Motor neuron (in vitro differentiated cells): ENCODE data around the gene ARIH2. TPM values are rescaled to one million over a fixed set of nuclear protein-coding genes. Genes with fewer than 3 reads are reported as not detected.

Source experiments
- ATAC-seq, 8 experiments: fragments of 200-7000 bp; cut with Tn5 transposase; replicated peaks in 6 of 8; 2 replicates each; pipeline ENCODE4 v1.8.0; 2021; ENCODE audit warnings: mild to moderate bottlenecking in 8 of 8, moderate library complexity in 8 of 8
- H3K27ac ChIP-seq, 2 donors: fragments of 250-450 bp; sonication (Bioruptor Pico); 2 replicates each; pipeline ENCODE4 v1.9.0; 2021; ENCODE audit warnings: antibody characterized with exemption in 2 of 2, mild to moderate bottlenecking in 2 of 2, moderate library complexity in 1 of 2
- H3K4me1 ChIP-seq, 2 donors: fragments of 250-450 bp; sonication (Bioruptor Pico); replicated peaks in 1 of 2; 2 replicates each; pipeline ENCODE4 v1.6.1; 2021; ENCODE audit warnings: antibody characterized with exemption in 2 of 2, mild to moderate bottlenecking in 2 of 2, moderate library complexity in 1 of 2
- H3K4me3 ChIP-seq, 5 donors: fragments of 250-450 bp; sonication (Bioruptor Pico); 2 replicates each; pipeline ENCODE4 v1.9.0; 2021; ENCODE audit warnings: antibody characterized with exemption in 5 of 5, mild to moderate bottlenecking in 5 of 5, moderate library complexity in 4 of 5
- WGBS, 10 experiments: fragments of 450-650 bp; shearing (Covaris generic); methylation state at CpG; one replicate each; pipeline ENCODE4 v1.0.0; 2022; 5-methylcytosine and 5-hydroxymethylcytosine counted together
- in situ Hi-C, 9 experiments: fragments of 400-800 bp; cut with MboI; loops; one replicate each; pipeline ENCODE4 v1.15.0; 2021; ENCODE audit warnings: low sequenced_read_pairs in 9 of 9, low pct_unique_long_range_greater_than_20kb in 2 of 9; ENCODE audit not compliant: unreplicated experiment in 9 of 9
- total RNA-seq, 8 experiments: library from RNA; unstranded; fragments of 300-600 nt; gene quantifications; 2 replicates each; pipeline versions ENCODE4 v1.2.3 to v1.2.4, GENCODE V29; 2022

The ARIH2 gene
- total RNA-seq, 8 experiments from 2014 or later = 42.4 to 111 (median 68.1) TPM

DNA sequence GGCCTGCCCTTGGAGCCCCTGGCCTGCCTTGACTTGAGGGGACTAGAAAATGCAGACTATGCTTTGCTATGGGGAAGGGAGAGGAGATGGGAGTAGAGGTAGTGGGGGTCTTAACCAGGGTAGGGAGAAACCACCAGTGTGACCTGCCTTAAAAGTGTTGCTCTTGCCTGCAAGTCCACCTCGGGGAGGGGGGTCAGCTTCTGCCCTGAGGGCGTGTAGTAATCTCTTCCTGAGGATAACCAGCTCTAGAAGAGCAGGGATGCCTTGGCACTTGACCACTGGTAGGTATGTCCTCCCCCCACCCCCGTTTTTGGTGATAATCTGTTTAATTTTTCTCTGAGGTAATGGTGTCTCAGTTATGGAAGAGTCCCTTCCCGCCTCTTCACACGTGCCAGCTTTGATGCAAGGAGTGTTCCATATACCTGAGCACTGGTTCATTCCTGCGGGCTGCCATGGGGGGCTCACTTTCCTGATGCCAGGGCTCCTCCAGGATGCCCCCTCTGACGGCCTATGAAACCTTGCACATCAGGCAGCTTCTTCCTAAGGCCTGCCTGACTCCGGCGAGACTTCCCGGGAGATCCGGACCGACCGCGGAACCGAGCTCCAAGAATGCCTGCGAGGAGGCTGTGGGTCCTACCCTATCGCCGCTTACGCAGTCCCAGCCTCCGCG is 70.6 kb downstream of the ARIH2 start:
- peak overlapping the region; percentile 83 to 87 for H3K27ac ChIP-seq
- ATAC-seq = peak in 3 of 8 experiments; percentile 18 to 26 (median 24)
- H3K4me1 ChIP-seq = peaks cover 17 to 22% of the 10 kb centered on the region in 2 donors
- H3K4me3 ChIP-seq = peak overlapping the region; percentile 50 to 90 (median 57)
- 0 to 4% (median 0%) methylated on average over 1 to 7 of the region's 21 CpGs; no CpG with 5 or more reads in 7 of the 10 experiments for WGBS, 10 experiments
- in situ Hi-C loops = loop anchor here in 2 of 9 experiments (10.0 to 25.0 kb wide), 2 partner anchors 448 to 456 kb away; partner anchors contain the start of gene NICN1 (in 1 of the 2)

DNA sequence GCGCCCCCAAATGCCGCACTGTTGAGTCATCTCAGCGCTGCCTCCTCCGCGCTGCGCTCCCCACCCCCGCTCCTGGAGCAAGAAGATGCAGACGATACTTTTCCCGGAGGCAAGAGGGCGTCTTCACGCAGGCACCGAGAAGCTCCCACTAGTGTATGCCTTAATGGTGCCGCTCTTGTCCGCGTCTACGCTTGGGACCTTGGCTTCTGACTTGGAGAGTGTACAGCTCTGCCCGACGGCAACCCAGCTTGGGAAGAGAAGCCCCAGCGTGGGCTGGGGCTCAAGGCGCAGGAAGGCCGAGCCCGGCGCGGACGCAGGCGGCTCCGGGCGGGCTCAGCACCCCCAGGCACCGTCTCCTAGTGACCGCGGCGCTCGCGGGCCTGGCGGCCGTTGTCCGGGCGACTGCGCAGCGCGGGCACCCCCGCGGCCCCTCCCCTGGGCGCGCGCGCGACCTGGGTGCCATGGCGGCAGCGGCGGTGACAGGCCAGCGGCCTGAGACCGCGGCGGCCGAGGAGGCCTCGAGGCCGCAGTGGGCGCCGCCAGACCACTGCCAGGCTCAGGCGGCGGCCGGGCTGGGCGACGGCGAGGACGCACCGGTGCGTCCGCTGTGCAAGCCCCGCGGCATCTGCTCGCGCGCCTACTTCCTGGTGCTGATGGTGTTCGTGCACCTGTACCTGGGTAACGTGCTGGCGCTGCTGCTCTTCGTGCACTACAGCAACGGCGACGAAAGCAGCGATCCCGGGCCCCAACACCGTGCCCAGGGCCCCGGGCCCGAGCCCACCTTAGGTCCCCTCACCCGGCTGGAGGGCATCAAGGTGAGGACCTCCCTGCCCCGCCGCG is 71.4 kb downstream of the ARIH2 start, which contains the start of gene P4HTM:
P4HTM (plus strand) TSS at position 446 of the 840 bp plus-strand sequence; CDS start at position 462, 16 bp downstream.
- in situ Hi-C loops = loop anchor here in 2 of 9 experiments (10.0 to 25.0 kb wide), 2 partner anchors 447 to 455 kb away; partner anchors contain the start of gene NICN1 (in 1 of the 2)
- peak within 1 kb of the TSS; percentile 83 to 87 for H3K27ac ChIP-seq
- WGBS, 10 experiments = 0 to 3% (median 0%) methylated on average over 3 to 13 of the region's 91 CpGs; no CpG with 5 or more reads in 4 of the 10 experiments
- H3K4me1 ChIP-seq = peaks cover 17 to 22% of the 10 kb centered on the region in 2 donors
- peak within 1 kb of the TSS; percentile 50 to 90 (median 57) for H3K4me3 ChIP-seq
- peak; percentile 75 to 88 (median 86) for ATAC-seq

DNA sequence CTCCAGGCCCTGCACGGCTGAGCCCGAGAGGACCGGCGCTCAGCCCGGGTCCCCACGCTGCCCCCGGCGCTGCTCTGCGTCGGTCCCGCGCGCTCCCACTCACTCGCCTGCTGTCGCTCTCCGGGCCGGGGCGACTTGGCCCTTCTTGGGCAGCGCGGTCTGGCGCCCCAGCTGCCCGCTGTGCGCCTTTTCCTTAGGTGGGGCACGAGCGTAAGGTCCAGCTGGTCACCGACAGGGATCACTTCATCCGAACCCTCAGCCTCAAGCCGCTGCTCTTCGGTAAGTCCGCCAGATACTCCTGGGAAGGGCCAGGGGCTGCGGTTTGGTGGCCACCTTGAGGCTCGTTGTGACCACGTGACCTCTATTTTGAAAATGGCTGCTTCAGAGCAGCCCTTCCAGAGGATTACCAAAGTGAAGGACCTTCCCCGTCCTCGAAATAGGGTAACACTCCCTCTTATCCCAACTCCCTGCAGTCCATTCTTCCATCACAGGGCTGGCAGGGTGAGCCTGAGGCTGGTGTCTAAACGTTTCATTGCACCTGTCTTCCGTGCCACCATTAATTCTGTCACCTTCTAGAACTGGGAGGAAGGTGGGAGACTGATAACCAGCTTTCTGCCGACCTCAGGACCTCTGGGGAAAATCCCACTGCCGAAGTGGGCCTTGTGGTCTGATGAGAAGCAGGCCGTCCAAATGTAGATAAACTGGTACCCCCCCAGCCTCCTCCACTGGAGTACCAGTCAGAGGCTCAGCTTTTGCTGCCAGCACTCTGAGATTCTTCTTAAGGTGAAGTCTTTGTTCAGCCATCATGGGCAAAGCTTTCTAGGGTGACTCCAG is 72.2 kb downstream of the ARIH2 start:
- peak overlapping the region; percentile 83 to 87 for H3K27ac ChIP-seq
- peak; percentile 2 to 20 (median 10) for ATAC-seq
- in situ Hi-C loops = loop anchor here in 1 of 9 experiments (25.0 kb wide), 1 partner anchor 446 kb away; the partner anchor contains the start of gene NICN1

DNA sequence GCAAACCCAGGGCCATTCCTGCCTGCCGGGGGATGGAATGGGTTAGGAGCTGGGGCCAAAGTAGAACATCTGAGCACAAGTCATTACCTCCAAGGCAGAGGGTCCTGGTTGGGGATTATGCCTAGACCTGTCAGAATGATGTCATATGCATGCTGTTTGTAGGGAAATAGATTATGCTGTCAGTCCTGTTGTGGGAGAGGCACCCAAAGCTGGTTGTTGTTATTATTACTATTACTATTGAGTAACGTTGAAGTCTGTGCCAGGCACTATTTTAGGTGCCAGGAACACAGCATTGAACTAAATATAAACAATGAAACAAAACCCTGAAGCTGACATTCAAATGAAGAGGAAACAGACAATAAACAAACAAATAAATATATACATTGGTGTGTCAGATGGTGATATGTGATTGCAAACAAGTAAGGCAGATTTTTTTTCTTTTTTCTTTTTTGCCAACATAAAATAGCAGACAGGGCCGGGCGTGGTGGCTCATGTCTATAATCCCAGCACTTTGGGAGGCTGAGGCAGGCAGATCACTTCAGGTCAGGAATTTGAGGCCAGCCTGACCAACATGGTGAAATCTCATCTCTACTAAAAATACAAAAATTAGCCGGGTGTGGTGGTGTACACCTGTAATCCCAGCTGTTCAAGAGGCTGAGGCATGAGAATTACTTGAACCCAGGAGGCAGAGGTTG is 73.4 kb downstream of the ARIH2 start:
- WGBS, 10 experiments = 55 to 100% (median 84%) methylated on average over 1 to 4 of the region's 5 CpGs; no CpG with 5 or more reads in 2 of the 10 experiments
- Histone ChIP-seq H3K4me3 (peak overlapping the region in 4 of 5 donors; percentile 50 to 90 (median 62)), H3K4me1 (peaks cover 22 to 25% of the 10 kb centered on the region in 2 donors), H3K27ac (no peak overlapping the region)
- in situ Hi-C loops = loop anchor here in 1 of 9 experiments (25.0 kb wide), 1 partner anchor 445 kb away; the partner anchor contains the start of gene NICN1
- ATAC-seq = no peak

More for the DNA sequence above, 72.2 kb downstream of the ARIH2 start:
- 8 to 45% (median 24%) methylated on average over 1 to 14 of the region's 40 CpGs; no CpG with 5 or more reads in 3 of the 10 experiments for WGBS, 10 experiments
- Histone ChIP-seq H3K4me3 (peak overlapping the region; percentile 50 to 90 (median 57)), H3K4me1 (peaks cover 17 to 22% of the 10 kb centered on the region in 2 donors)

DNA sequence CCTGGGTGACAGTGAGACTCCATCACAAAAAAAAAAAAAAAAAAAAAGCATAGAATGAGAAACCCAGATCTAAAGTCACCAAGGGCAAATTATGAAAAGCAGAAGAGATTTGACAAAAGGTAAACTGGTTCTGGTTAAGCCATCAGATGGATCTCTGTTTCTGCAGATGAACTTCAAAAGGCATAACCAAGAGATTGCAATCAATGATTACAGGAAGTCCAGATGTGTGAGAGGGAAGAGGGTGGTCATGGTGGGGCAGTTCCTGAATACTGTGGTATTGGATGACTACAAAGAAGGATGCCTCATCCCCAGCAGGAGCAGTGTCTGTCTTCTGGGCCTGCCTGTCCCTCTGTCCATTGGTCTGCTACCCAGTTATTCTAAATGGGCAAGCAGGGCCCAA is 75.2 kb downstream of the ARIH2 start:
- no peak for ATAC-seq
- Histone ChIP-seq H3K4me3 (no peak overlapping the region), H3K4me1 (peaks cover 37% of the 10 kb centered on the region in 2 donors), H3K27ac (no peak overlapping the region)
- in situ Hi-C loops = loop anchor here in 1 of 9 experiments (25.0 kb wide), 1 partner anchor 443 kb away; the partner anchor contains the start of gene NICN1

DNA sequence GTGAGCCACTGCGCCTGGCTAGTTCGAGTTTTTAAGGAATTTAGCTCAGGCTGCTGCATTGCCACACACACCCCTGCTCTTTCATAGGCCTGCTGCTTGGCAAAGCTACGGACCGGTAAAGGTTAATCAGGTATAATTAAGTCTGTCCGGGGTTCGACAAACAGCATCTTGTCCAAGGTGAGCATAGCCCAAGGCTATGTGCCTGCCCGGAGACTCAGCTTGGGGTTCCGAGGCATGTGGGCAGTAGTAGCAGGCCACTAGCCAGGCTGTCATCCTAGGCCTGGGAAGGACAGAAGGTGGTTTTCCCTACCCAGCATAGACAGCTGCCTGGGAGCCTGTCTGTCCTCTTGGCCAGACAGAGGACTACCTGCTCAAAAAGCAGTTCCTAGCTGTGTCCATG is 78.0 kb downstream of the ARIH2 start:
- H3K4me1 ChIP-seq = peaks cover 38% of the 10 kb centered on the region in 2 donors
- WGBS, 10 experiments = 80 to 100% (median 93%) methylated on average over 1 to 5 of the region's 8 CpGs; no CpG with 5 or more reads in 4 of the 10 experiments
- H3K27ac ChIP-seq = peak overlapping the region in 1 of 2 donors; percentile 45
- no peak for ATAC-seq
- in situ Hi-C loops = loop anchor here in 1 of 9 experiments (25.0 kb wide), 1 partner anchor 441 kb away; the partner anchor contains the start of gene NICN1
- H3K4me3 ChIP-seq = no peak overlapping the region

DNA sequence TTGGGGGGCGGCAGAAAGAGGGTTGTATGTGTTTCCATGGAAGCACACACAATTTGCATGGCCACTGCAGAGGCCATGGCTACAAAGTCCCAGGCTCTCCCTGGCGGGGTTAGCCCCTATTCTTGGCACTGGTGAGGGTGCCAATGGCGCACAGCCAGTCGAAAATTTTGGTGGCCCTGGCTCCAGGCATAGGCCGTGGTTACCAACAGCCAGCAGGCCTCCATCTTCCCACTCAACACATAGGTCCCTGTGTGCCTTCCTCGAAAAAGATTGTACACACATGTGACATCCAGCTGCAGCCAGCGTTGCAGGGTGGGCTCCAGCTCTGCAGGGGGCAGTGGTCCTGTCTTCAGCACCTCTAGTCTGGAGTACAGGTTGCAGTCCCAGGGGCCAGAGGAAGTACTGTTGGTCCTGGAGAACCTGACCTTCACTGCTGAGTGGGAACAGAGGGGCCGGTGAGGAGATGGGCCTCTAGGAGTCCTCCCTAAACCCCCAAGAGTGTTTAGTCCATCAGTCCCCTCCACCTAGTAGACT is 78.5 kb downstream of the ARIH2 start:
- Histone ChIP-seq H3K4me3 (no peak overlapping the region), H3K4me1 (peaks cover 34 to 35% of the 10 kb centered on the region in 2 donors), H3K27ac (peak overlapping the region; percentile 45 to 69)
- in situ Hi-C loops = loop anchor here in 1 of 9 experiments (25.0 kb wide), 1 partner anchor 440 kb away; the partner anchor contains the start of gene NICN1
- ATAC-seq = peak in 3 of 8 experiments; percentile 9 to 52 (median 10)
- WGBS, 10 experiments = 54 to 100% (median 94%) methylated on average over 1 to 4 of the region's 8 CpGs; no CpG with 5 or more reads in 4 of the 10 experiments

DNA sequence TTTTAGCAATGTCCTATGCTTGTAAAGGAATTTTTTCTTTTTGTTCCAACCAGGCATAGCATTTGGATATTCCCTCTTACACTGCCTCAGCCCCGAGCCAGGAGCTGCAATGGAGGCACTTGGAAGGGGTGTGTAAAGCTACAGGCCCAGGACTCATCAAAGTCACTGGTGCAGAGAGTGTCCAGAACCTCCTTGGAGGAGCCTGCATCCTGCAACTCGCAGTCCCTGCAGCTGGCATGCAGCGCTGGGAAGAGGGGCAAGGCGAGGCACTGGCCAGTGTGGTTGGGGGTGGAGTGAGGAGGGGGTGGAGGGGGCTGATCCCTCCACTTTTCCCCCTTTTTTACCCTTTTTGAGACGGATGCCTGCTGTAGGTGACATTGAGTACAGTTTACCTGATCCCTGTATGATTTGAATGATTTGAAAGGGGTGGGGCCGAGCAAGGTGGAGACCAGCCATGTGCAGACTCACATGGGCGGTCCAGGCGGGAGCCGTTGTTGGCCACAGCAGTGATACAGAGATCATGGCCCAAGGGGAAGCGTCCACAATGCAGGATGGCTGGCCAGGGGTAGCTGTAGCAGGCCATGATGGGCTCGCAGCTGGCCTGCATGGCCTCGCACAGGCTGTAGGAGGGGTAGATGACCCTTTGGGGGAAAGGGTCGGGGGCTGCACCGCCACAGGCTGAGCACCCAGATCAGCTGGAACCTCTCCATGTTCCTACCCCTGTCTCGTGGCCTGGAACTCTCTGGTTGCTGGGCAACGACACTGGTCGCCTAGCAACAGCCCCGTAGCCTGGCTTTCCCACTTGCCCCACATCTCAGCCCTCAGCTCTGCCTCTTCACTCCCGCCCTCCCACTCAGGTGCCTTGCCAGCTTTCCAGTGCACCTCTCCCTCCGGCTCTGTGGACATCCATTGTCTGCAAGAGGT is 79.3 kb downstream of the ARIH2 start:
- Histone ChIP-seq H3K4me1 (peaks cover 34 to 35% of the 10 kb centered on the region in 2 donors), H3K4me3 (no peak overlapping the region), H3K27ac (peak overlapping the region; percentile 45 to 69)
- in situ Hi-C loops = loop anchor here in 1 of 9 experiments (25.0 kb wide), 1 partner anchor 439 kb away; the partner anchor contains the start of gene NICN1
- peak in 6 of 8 experiments; percentile 20 to 94 (median 92) for ATAC-seq
- 18 to 90% (median 75%) methylated on average over 1 to 8 of the region's 20 CpGs; no CpG with 5 or more reads in 6 of the 10 experiments for WGBS, 10 experiments

DNA sequence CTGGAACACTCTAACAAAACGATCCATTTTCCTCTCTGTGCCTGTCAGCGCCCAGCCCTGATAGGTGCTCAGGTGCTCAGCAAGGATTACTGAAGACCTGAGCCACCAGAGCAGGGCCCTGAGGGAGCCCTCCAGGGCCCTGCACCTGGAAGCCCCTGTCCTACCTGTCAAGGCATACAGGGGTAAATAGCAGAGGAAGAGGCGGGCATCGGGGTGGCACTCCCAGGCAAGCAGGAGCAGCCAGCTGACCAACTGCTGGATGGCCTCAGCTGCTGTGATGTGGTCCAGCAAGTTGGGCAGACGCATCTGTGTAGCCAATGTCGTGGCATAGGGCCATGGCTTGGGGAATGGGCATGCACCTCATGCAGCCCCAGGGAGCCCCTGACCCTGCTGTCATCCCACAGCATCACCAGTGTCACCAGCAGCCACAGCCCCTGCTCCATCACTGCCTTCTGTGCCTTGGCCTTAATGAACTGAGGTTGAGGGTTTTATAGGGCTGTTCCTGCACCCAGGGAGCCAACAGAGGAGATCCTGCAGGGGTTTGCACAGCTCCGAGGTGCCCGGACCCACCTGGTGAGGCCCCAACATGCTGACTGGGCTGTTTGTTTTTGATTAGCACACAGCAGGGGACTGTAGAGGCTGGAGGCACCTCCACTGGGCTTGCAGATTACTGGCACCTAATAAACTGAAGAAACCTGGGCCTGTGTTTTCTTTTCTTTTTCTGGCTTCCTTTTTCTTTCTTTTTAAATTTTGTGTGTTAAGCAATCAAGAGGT is 80.6 kb downstream of the ARIH2 start:
- peaks cover 34 to 35% of the 10 kb centered on the region in 2 donors for H3K4me1 ChIP-seq
- ATAC-seq = peak in 1 of 8 experiments; percentile 15
- H3K27ac ChIP-seq = peak overlapping the region; percentile 45 to 69
- WGBS, 10 experiments = 73 to 100% (median 80%) methylated on average over 1 to 5 of the region's 8 CpGs; no CpG with 5 or more reads in 4 of the 10 experiments
- in situ Hi-C loops = loop anchor here in 1 of 9 experiments (25.0 kb wide), 1 partner anchor 438 kb away; the partner anchor contains the start of gene NICN1
- no peak overlapping the region for H3K4me3 ChIP-seq

DNA sequence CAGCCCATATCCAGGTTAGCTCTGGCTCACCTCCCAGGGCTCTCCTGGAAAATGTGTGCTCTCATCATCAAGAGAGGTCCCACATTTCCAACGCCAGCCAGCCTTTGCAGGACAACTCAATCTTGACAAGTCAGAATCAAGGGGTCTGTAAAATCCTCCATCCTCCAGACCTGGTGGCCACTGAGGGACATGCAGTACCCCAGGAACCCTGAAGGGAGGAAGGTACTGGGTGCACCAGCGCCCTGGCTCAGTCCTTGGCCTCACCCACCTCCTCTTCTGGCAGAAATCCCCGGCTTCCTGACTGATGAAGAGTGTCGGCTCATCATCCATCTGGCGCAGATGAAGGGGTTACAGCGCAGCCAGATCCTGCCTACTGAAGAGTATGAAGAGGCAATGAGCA is 82.5 kb downstream of the ARIH2 start:
- ATAC-seq = no peak
- WGBS, 10 experiments = 90 to 100% (median 98%) methylated on average over 1 to 3 of the region's 6 CpGs; no CpG with 5 or more reads in 6 of the 10 experiments
- in situ Hi-C loops = no loop called here
- Histone ChIP-seq H3K4me3 (no peak overlapping the region), H3K4me1 (peaks cover 37 to 38% of the 10 kb centered on the region in 2 donors), H3K27ac (no peak overlapping the region)
